HG02588 (cell line): ENCODE measurements around the gene LCNL1.

Experiments used
- ATAC-seq: cut with Tn5 transposase; IDR thresholded peaks from one replicate; pipeline ENCODE4 v1.9.1; 2021; ENCODE audit warnings: mild to moderate bottlenecking, moderate library complexity; ENCODE audit not compliant: unreplicated experiment

LCNL1 gene

GRCh38 chr9:137009217-137009616 is 26.4 kb downstream of the LCNL1 start:
- ATAC-seq: no peak

- no peak for ATAC-seq
Observed at GRCh38 chr9:137009938-137010732, 27.3 kb downstream of the LCNL1 start.

GRCh38 chr9:137011156-137011555 is 28.4 kb downstream of the LCNL1 start:
- no peak for ATAC-seq

GRCh38 chr9:137011907-137012675 is 29.3 kb downstream of the LCNL1 start:
- ATAC-seq: no peak

GRCh38 chr9:137012694-137013570 is 30.1 kb downstream of the LCNL1 start:
- no peak for ATAC-seq

- ATAC-seq: no peak
Observed at GRCh38 chr9:137013571-137013940, 30.8 kb downstream of the LCNL1 start.

- ATAC-seq: no peak
Observed at GRCh38 chr9:137014166-137014565, 31.4 kb downstream of the LCNL1 start.

- no peak for ATAC-seq
Observed at GRCh38 chr9:137014776-137015539, 32.2 kb downstream of the LCNL1 start.

GRCh38 chr9:137015540-137015930 is 32.7 kb downstream of the LCNL1 start:
- no peak for ATAC-seq

- ATAC-seq: no peak
Observed at GRCh38 chr9:137015976-137016375, 33.2 kb downstream of the LCNL1 start.

- ATAC-seq: no peak
Observed at GRCh38 chr9:137016436-137016835, 33.6 kb downstream of the LCNL1 start.

- ATAC-seq: no peak
Observed at GRCh38 chr9:137017071-137017470, 34.3 kb downstream of the LCNL1 start.

GRCh38 chr9:137017791-137018497 is 35.2 kb downstream of the LCNL1 start:
- ATAC-seq: no peak

- no peak for ATAC-seq
Observed at GRCh38 chr9:137018761-137019559, 36.2 kb downstream of the LCNL1 start.

- ATAC-seq: no peak
Observed at GRCh38 chr9:137019891-137020683, 37.3 kb downstream of the LCNL1 start.

GRCh38 chr9:137020771-137021567 is 38.2 kb downstream of the LCNL1 start:
- no peak for ATAC-seq

GRCh38 chr9:137021568-137021978 is 38.8 kb downstream of the LCNL1 start:
- no peak for ATAC-seq
